IMR-90 (cell line): ENCODE measurements around the gene HHIPL1. TPM values are rescaled to one million over a fixed set of nuclear protein-coding genes. Genes with fewer than 3 reads are reported as not detected.

ENCODE experiments used
- ATAC-seq: fragments of 200-7000 bp; cut with Tn5 transposase; 2 replicates; pipeline ENCODE4 v1.9.1; 2020; ENCODE audit warnings: low read depth, mild to moderate bottlenecking, moderate library complexity
- BruUV-seq: library from RNA; stranded (reverse); fragments of 400-500 nt; replicated peaks from 2 replicates; lab custom pipeline; 2021; lab: Mats Ljungman, UMichigan
- CTCF ChIA-PET: fragments of 300-600 bp; formaldehyde crosslinking; extraction: SDS; loops from one replicate; lab custom pipeline; 2021; ENCODE audit warnings: antibody characterized with exemption; lab: Yijun Ruan, JAX
- POLR2A ChIA-PET: fragments of 300-600 bp; sonication (Branson Sonifier 250); formaldehyde crosslinking; loops from one replicate; lab custom pipeline; 2022; ENCODE audit warnings: antibody characterized with exemption; ENCODE audit not compliant: unreplicated experiment; lab: Charles Lee
- DNase-seq: peaks from one replicate; pipeline ENCODE4 v3.0.0; 2013
- H2AFZ ChIP-seq: replicated peaks from 2 replicates; pipeline ENCODE3; 2013; ENCODE audit warnings: low read length, mild to moderate bottlenecking; ENCODE audit not compliant: poor library complexity
- H2AK5ac ChIP-seq: 2 replicates; pipeline ENCODE4 v1.6.1; 2013; ENCODE audit warnings: low read depth, low read length, inconsistent platforms
- H2AK9ac ChIP-seq: replicated peaks from 2 replicates; pipeline ENCODE3; 2013; ENCODE audit warnings: mild to moderate bottlenecking, low read depth, low read length, moderate library complexity; ENCODE audit not compliant: poor library complexity
- H2BK120ac ChIP-seq: 2 replicates; pipeline ENCODE4 v1.6.1; 2013; ENCODE audit warnings: low read depth, low read length, inconsistent platforms
- H2BK15ac ChIP-seq: 3 replicates; pipeline ENCODE4 v1.6.1; 2013; ENCODE audit warnings: low read depth, low read length, inconsistent platforms
- H2BK20ac ChIP-seq: 2 replicates; pipeline ENCODE4 v1.6.1; 2013; ENCODE audit warnings: low read depth, mild to moderate bottlenecking, inconsistent platforms, low read length, moderate library complexity
- H2BK5ac ChIP-seq: 2 replicates; pipeline ENCODE4 v1.6.1; 2013; ENCODE audit warnings: mild to moderate bottlenecking, low read depth, low read length, inconsistent platforms; ENCODE audit not compliant: poor library complexity, severe bottlenecking
- H3K14ac ChIP-seq: replicated peaks from 2 replicates; pipeline ENCODE4 v1.6.1; 2013; ENCODE audit warnings: low read depth, low read length, inconsistent platforms
- H3K18ac ChIP-seq: 2 replicates; pipeline ENCODE4 v1.6.1; 2013; ENCODE audit warnings: low read depth, low read length, control low read depth
- H3K23ac ChIP-seq: 2 replicates; pipeline ENCODE4 v1.6.1; 2013; ENCODE audit warnings: low read depth, low read length, inconsistent platforms
- H3K27ac ChIP-seq: 2 replicates; pipeline ENCODE4 v1.5.1; 2013; ENCODE audit warnings: mild to moderate bottlenecking, control low read depth, low read length; ENCODE audit not compliant: insufficient read depth
- H3K27me3 ChIP-seq: 2 replicates; pipeline ENCODE4 v1.6.1; 2013; ENCODE audit warnings: low read length; ENCODE audit not compliant: control insufficient read depth, insufficient read depth
- H3K36me3 ChIP-seq: 2 replicates; pipeline ENCODE4 v1.6.1; 2013; ENCODE audit warnings: low read length, mixed read lengths; ENCODE audit not compliant: control insufficient read depth, insufficient read depth
- H3K4ac ChIP-seq: 2 replicates; pipeline ENCODE4 v1.6.1; 2013; ENCODE audit warnings: low read depth, low read length, inconsistent platforms
- H3K4me1 ChIP-seq: 2 replicates; pipeline ENCODE4 v1.6.1; 2013; ENCODE audit warnings: low read length, mixed read lengths; ENCODE audit not compliant: control insufficient read depth, insufficient read depth
- H3K4me2 ChIP-seq: 2 replicates; pipeline ENCODE4 v1.6.1; 2013; ENCODE audit warnings: low read depth, mild to moderate bottlenecking, control low read depth, low read length, moderate library complexity
- H3K4me3 ChIP-seq: 2 replicates; pipeline ENCODE4 v1.5.1; 2013; ENCODE audit warnings: low read depth, mild to moderate bottlenecking, control low read depth, low read length, moderate library complexity; ENCODE audit not compliant: insufficient read depth
- H3K56ac ChIP-seq: 2 replicates; pipeline ENCODE4 v1.6.1; 2013; ENCODE audit warnings: low read length, inconsistent platforms; ENCODE audit not compliant: insufficient read depth; ENCODE audit errors: extremely low read depth
- H3K79me1 ChIP-seq, 2 experiments: 2 replicates each; pipeline ENCODE4 v1.6.1; 2013; ENCODE audit warnings: low read length in 2 of 2, inconsistent platforms in 1 of 2, low read depth in 1 of 2
- H3K9ac ChIP-seq: 2 replicates; pipeline ENCODE4 v1.6.1; 2013; ENCODE audit warnings: low read depth, low read length, control low read depth
- H3K9me1 ChIP-seq: 2 replicates; pipeline ENCODE4 v1.6.1; 2013; ENCODE audit warnings: low read length, inconsistent platforms; ENCODE audit not compliant: insufficient read depth
- H3K9me3 ChIP-seq: 2 replicates; pipeline ENCODE4 v1.6.1; 2013; ENCODE audit warnings: low read length; ENCODE audit not compliant: control insufficient read depth, insufficient read depth
- H4K20me1 ChIP-seq: 2 replicates; pipeline ENCODE4 v1.6.1; 2013; ENCODE audit warnings: low read length, inconsistent platforms; ENCODE audit not compliant: insufficient read depth
- H4K5ac ChIP-seq: 2 replicates; pipeline ENCODE4 v1.6.1; 2013; ENCODE audit warnings: mild to moderate bottlenecking, low read depth, low read length, control low read depth
- H4K8ac ChIP-seq, 2 experiments: 2 replicates each; pipeline ENCODE4 v1.6.1; 2013; ENCODE audit warnings: low read depth in 2 of 2, low read length in 2 of 2, control low read depth in 1 of 2, inconsistent platforms in 1 of 2
- H4K91ac ChIP-seq: 2 replicates; pipeline ENCODE4 v1.6.1; 2013; ENCODE audit warnings: low read depth, low read length, inconsistent platforms; ENCODE audit not compliant: insufficient read depth
- CEBPB ChIP-seq: IDR thresholded peaks from 2 replicates; pipeline ENCODE4 v1.6.1; 2012; ENCODE audit warnings: low read depth, low read length, improper control_type of control experiment
- RAD21 ChIP-seq: IDR thresholded peaks from 2 replicates; pipeline ENCODE4 v1.6.1; 2012; ENCODE audit warnings: low read length, improper control_type of control experiment
- WGBS, 2 experiments: methylation state at CpG; one replicate each; pipeline versions ENCODE4 v1.1.5 to v1.1.7; 2013; ENCODE audit warnings: missing lambda C conversion rate in 2 of 2; ENCODE audit not compliant: insufficient read length in 1 of 2; ENCODE audit errors: extremely low coverage in 2 of 2; 5-methylcytosine and 5-hydroxymethylcytosine counted together
- dilution Hi-C: fragments of 300-500 bp; cut with HindIII; formaldehyde crosslinking; loops from one replicate; pipeline ENCODE4 v1.14.3; 2018; ENCODE audit warnings: low sequenced_read_pairs; ENCODE audit not compliant: unreplicated experiment
- in situ Hi-C: fragments of 300-500 bp; cut with MboI; formaldehyde crosslinking; loops from 3 replicates; pipeline ENCODE4 v1.14.3; 2019; ENCODE audit warnings: low sequenced_read_pairs, inconsistent platforms, mixed read lengths
- intact Hi-C: fragments of 100-400 bp; cut with micrococcal nuclease; formaldehyde crosslinking; loops from 2 replicates; pipeline ENCODE4 v1.10.0; 2022
- polyA plus RNA-seq, 3 experiments: library from polyadenylated mRNA; depleted of rRNA; stranded (reverse); fragments of >200 nt; gene quantifications; 2 replicates each; pipeline ENCODE4 v1.2.3, GENCODE V29; 2012; ENCODE audit warnings: low replicate concordance in 1 of 3
- total RNA-seq: library from RNA; depleted of rRNA; stranded (reverse); fragments of >200 nt; gene quantifications from 2 replicates; pipeline ENCODE4 v1.2.3, GENCODE V29; 2012

The HHIPL1 gene
- total and polyA plus RNA-seq, 2 of the 4 experiments (the other 2 are of a cell fraction) = 0.65 to 0.72 TPM

GRCh38 chr14:99604766-99605298, 40.1 kb upstream of the HHIPL1 start:
- intact Hi-C loops = loop anchor here (1.0 to 2.0 kb wide), 3 partner anchors 42 to 83 kb away; no protein-coding TSS in a partner anchor
- no TSS peak for BruUV-seq
- peak overlapping the region; percentile 18; the same call in 1 of the 2 replicates for H2BK120ac ChIP-seq
- peak overlapping the region; percentile 21; the same call in 1 of the 2 replicates for H3K18ac ChIP-seq
- peak overlapping the region; percentile 51; the same call in 1 of the 2 replicates for H4K91ac ChIP-seq
- peaks cover 17% of the 10 kb centered on the region for H3K4me1 ChIP-seq
- H3K4me2 ChIP-seq = peak overlapping the region; percentile 77
- peak overlapping the region; percentile 82 for H3K9ac ChIP-seq
- dilution Hi-C loops = no loop called here
- POLR2A ChIA-PET = no interaction called here
- H3K4me3 ChIP-seq = peak overlapping the region; percentile 63
- TF ChIP-seq RAD21 (0 out of 2 replicates have a peak, but pooled peaks have one; percentile 13), CEBPB (no peak)
- peak overlapping the region; percentile 83 for H3K27ac ChIP-seq
- H3K14ac ChIP-seq = peak overlapping the region; percentile 52; the same call in 1 of the 2 replicates
- WGBS, 2 experiments = 0% methylated on average over 4 of the region's 50 CpGs; no CpG with 5 or more reads in 1 of the 2 experiments
- H2BK5ac ChIP-seq = peak overlapping the region; percentile 83
- CTCF ChIA-PET = interaction anchor here (1.4 kb wide), 1 partner anchor 29 kb away, joined by 3 read pairs; no protein-coding TSS in a partner anchor
- no peak overlapping the region for H2BK15ac ChIP-seq
- peaks cover 15 to 49% of the 10 kb centered on the region in 2 experiments; a peak in 3 of 4 replicates for H3K79me1 ChIP-seq
- ATAC-seq (peak; percentile 18), DNase-seq (peak; percentile 33)
- H3K9me3 ChIP-seq = no peaks in the 10 kb centered on the region
- H3K27me3 ChIP-seq = no peaks in the 10 kb centered on the region
- H2BK20ac ChIP-seq = no peak overlapping the region
- H4K5ac ChIP-seq = peak overlapping the region; percentile 44; the same call in 1 of the 2 replicates
- H2AK5ac ChIP-seq = no peak overlapping the region
- H3K23ac ChIP-seq = peak overlapping the region; percentile 60; the same call in 1 of the 2 replicates
- peak overlapping the region; percentile 94 for H2AK9ac ChIP-seq
- H3K36me3 ChIP-seq = no peaks in the 10 kb centered on the region
- in situ Hi-C loops = no loop called here
- peak overlapping the region; percentile 51; the same call in 1 of the 2 replicates for H3K56ac ChIP-seq
- H3K4ac ChIP-seq = peak overlapping the region; percentile 76
- H2AFZ ChIP-seq = peak overlapping the region; percentile 95
- H3K9me1 ChIP-seq = peaks cover 15% of the 10 kb centered on the region
- H4K8ac ChIP-seq = peak overlapping the region in 1 of 2 experiments; percentile 67; a peak in 1 of 4 replicates
- H4K20me1 ChIP-seq = peaks cover 32% of the 10 kb centered on the region
